HG02852 (cell line): ENCODE results near the gene RNPS1.
"Not testable (repeated sequence)": the region's sequence is repeated elsewhere in the genome, so short reads cannot be mapped to it uniquely, and the experiment has no call there.

Experiments used
- ATAC-seq: cut with Tn5 transposase; IDR thresholded peaks from one replicate; pipeline ENCODE4 v1.9.1; 2021; ENCODE audit warnings: mild to moderate bottlenecking, moderate library complexity; ENCODE audit not compliant: unreplicated experiment

The RNPS1 gene

GRCh38 chr16:2258530-2258929, 9.4 kb downstream of the RNPS1 start:
- not testable (repeated sequence) for ATAC-seq

GRCh38 chr16:2257726-2258125, 10.2 kb downstream of the RNPS1 start:
- ATAC-seq, result no peak

GRCh38 chr16:2256531-2257140, 11.3 kb downstream of the RNPS1 start:
- no peak for ATAC-seq

GRCh38 chr16:2253293-2253692, 14.6 kb downstream of the RNPS1 start:
- ATAC-seq, result no peak

- no peak for ATAC-seq
Measured at GRCh38 chr16:2252806-2253148, 15.1 kb downstream of the RNPS1 start.

- ATAC-seq, result peak; percentile 92
Measured at GRCh38 chr16:2251296-2252111, 16.4 kb downstream of the RNPS1 start, which contains the start of gene ECI1. ECI1 (minus strand) TSS chr16:2251587; CDS start chr16:2251566, 21 bp downstream.

GRCh38 chr16:2250652-2251295, 17.2 kb downstream of the RNPS1 start:
- ATAC-seq, result no peak

GRCh38 chr16:2246301-2246885, 21.5 kb downstream of the RNPS1 start:
- no peak for ATAC-seq

GRCh38 chr16:2244926-2245795, 22.8 kb downstream of the RNPS1 start:
- no peak for ATAC-seq

GRCh38 chr16:2244301-2244700, 23.6 kb downstream of the RNPS1 start:
- ATAC-seq, result no peak

GRCh38 chr16:2243781-2244180, 24.1 kb downstream of the RNPS1 start:
- ATAC-seq, result no peak

- ATAC-seq, result no peak
Measured at GRCh38 chr16:2243031-2243528, 24.8 kb downstream of the RNPS1 start.

- no peak for ATAC-seq
Measured at GRCh38 chr16:2242598-2242997, 25.3 kb downstream of the RNPS1 start.

- not testable (repeated sequence) for ATAC-seq
Measured at GRCh38 chr16:2240331-2240730, 27.6 kb downstream of the RNPS1 start.

GRCh38 chr16:2238838-2239675, 28.9 kb downstream of the RNPS1 start:
- ATAC-seq, result no peak

- no peak for ATAC-seq
Measured at GRCh38 chr16:2238150-2238837, 29.6 kb downstream of the RNPS1 start.

- no peak for ATAC-seq
Measured at GRCh38 chr16:2237493-2238149, 30.3 kb downstream of the RNPS1 start.

GRCh38 chr16:2237102-2237482, 30.8 kb downstream of the RNPS1 start:
- no peak for ATAC-seq
